Mesendoderm (in vitro differentiated cells): ENCODE data around the gene CNTN5.

Experiments used
- DNase-seq: peaks from one replicate; pipeline ENCODE4 v3.0.0; 2013
- H2AK5ac ChIP-seq: 2 replicates; pipeline ENCODE4 v1.6.1; 2013; ENCODE audit warnings: low read length, inconsistent platforms
- H2BK120ac ChIP-seq: 2 replicates; pipeline ENCODE4 v1.6.1; 2013; ENCODE audit warnings: low read depth, mild to moderate bottlenecking, low read length, moderate library complexity, mixed read lengths
- H2BK15ac ChIP-seq: replicated peaks from 2 replicates; pipeline ENCODE4 v1.6.1; 2013; ENCODE audit warnings: low read depth, mild to moderate bottlenecking, moderate library complexity
- H2BK5ac ChIP-seq: 2 replicates; pipeline ENCODE4 v1.6.1; 2013; ENCODE audit warnings: low read length, inconsistent platforms
- H3K18ac ChIP-seq: 2 replicates; pipeline ENCODE4 v1.6.1; 2013; ENCODE audit warnings: mild to moderate bottlenecking, low read length, mixed read lengths
- H3K23ac ChIP-seq: one replicate; pipeline ENCODE4 v1.6.1; 2013; ENCODE audit warnings: low read length
- H3K27ac ChIP-seq: 2 replicates; pipeline ENCODE4 v1.5.1; 2013; ENCODE audit warnings: low read depth, mild to moderate bottlenecking, inconsistent platforms, low read length, moderate library complexity
- H3K27me3 ChIP-seq: 2 replicates; pipeline ENCODE4 v1.6.1; 2013; ENCODE audit warnings: low read length, control low read depth, mild to moderate bottlenecking, inconsistent platforms; ENCODE audit not compliant: insufficient read depth, poor library complexity
- H3K36me3 ChIP-seq: 2 replicates; pipeline ENCODE4 v1.6.1; 2013; ENCODE audit warnings: low read length, inconsistent platforms; ENCODE audit not compliant: control insufficient read depth, insufficient read depth
- H3K4ac ChIP-seq: one replicate; pipeline ENCODE4 v1.6.1; 2013; ENCODE audit warnings: low read depth, mild to moderate bottlenecking, low read length, moderate library complexity
- H3K4me1 ChIP-seq: 2 replicates; pipeline ENCODE4 v1.6.1; 2013; ENCODE audit warnings: low read depth, low read length, inconsistent platforms; ENCODE audit not compliant: control insufficient read depth
- H3K4me2 ChIP-seq: 2 replicates; pipeline ENCODE4 v1.6.1; 2013; ENCODE audit warnings: low read length
- H3K4me3 ChIP-seq: 2 replicates; pipeline ENCODE4 v1.5.1; 2013; ENCODE audit warnings: mild to moderate bottlenecking, low read length
- H3K56ac ChIP-seq: one replicate; pipeline ENCODE4 v1.6.1; 2013; ENCODE audit warnings: low read length
- H3K79me1 ChIP-seq: 2 replicates; pipeline ENCODE4 v1.6.1; 2013; ENCODE audit warnings: low read length, inconsistent platforms
- H3K79me2 ChIP-seq: 2 replicates; pipeline ENCODE4 v1.6.1; 2013; ENCODE audit warnings: mild to moderate bottlenecking, low read length; ENCODE audit not compliant: control insufficient read depth, insufficient read depth
- H3K9ac ChIP-seq: 2 replicates; pipeline ENCODE4 v1.6.1; 2013; ENCODE audit warnings: low read length, inconsistent platforms
- H4K5ac ChIP-seq: one replicate; pipeline ENCODE4 v1.6.1; 2013; ENCODE audit warnings: low read length
- H4K8ac ChIP-seq: one replicate; pipeline ENCODE4 v1.6.1; 2013; ENCODE audit warnings: low read depth, mild to moderate bottlenecking, control low read depth, low read length, moderate library complexity
- WGBS: extraction: QIAGEN DNeasy Blood & Tissue Kit; methylation state at CpG from one replicate; pipeline ENCODE4 v1.1.7; 2013; ENCODE audit warnings: low lambda C conversion rate, missing lambda C conversion rate; ENCODE audit not compliant: insufficient coverage; ENCODE audit errors: extremely low coverage; 5-methylcytosine and 5-hydroxymethylcytosine counted together

The CNTN5 gene

DNA sequence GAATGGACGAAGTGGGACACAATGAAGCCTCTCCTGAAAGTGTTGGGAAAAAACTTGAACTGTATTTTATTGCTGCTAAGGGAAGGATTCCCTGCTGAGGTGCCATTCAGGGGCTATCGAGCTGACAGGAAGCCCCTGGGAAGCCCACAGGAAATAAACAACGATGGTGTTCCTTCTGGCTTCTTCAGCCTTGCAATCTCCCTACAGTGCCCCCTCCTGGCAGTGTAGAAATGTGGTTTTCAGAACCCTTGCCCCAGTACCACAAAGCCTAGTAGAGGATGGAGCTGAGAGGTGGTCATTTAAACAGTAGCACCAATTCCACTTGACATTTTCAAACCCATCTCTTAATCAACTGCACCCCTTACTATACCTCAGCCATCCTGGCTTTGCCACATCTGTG lies 989.6 kb downstream of the CNTN5 start:
- Histone ChIP-seq H3K27me3 (no peaks in the 10 kb centered on the region), H2BK5ac (no peak overlapping the region), H3K4ac (no peak overlapping the region), H3K79me2 (no peaks in the 10 kb centered on the region), H2AK5ac (no peak overlapping the region), H3K9ac (no peak overlapping the region), H3K4me1 (no peaks in the 10 kb centered on the region), H2BK15ac (no peak overlapping the region), H2BK120ac (no peak overlapping the region), H4K8ac (no peak overlapping the region), H3K18ac (no peak overlapping the region), H3K27ac (no peak overlapping the region), H3K36me3 (no peaks in the 10 kb centered on the region), H4K5ac (no peak overlapping the region), H3K4me3 (no peak overlapping the region), H3K4me2 (no peak overlapping the region), H3K79me1 (no peaks in the 10 kb centered on the region), H3K23ac (no peak overlapping the region), H3K56ac (no peak overlapping the region)
- peak; percentile 53 for DNase-seq
- WGBS: no CpG with 5 or more reads among the region's 3 CpGs

DNA sequence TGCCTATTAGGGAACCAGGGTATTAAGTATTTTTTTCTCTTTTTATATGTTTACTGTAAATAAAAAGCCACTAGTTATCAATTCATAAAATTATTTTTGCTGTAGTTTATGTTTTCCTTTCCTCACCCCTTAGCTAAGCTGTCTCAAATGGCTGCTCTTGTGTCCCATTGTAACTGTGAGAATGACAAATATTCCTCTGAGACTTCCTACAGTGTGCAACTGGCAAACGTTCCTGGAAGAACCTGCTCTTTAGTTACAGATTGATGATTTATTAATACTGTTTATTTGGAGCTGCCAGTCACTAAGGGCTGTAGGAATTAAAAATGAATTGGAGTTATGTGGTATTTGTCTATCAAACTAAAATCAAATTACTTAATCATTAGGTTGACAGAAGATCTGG lies 990.9 kb downstream of the CNTN5 start:
- WGBS: no CpG with 5 or more reads among the region's 1 CpG
- Histone ChIP-seq H2AK5ac (no peak overlapping the region), H3K56ac (no peak overlapping the region), H4K8ac (no peak overlapping the region), H3K79me2 (no peaks in the 10 kb centered on the region), H3K79me1 (no peaks in the 10 kb centered on the region), H3K4me2 (no peak overlapping the region), H3K18ac (no peak overlapping the region), H3K9ac (no peak overlapping the region), H3K4me1 (no peaks in the 10 kb centered on the region), H3K27me3 (no peaks in the 10 kb centered on the region), H2BK15ac (no peak overlapping the region), H3K4ac (no peak overlapping the region), H4K5ac (no peak overlapping the region), H3K23ac (no peak overlapping the region), H2BK120ac (no peak overlapping the region), H3K36me3 (no peaks in the 10 kb centered on the region), H2BK5ac (no peak overlapping the region), H3K4me3 (no peak overlapping the region), H3K27ac (no peak overlapping the region)
- DNase-seq: no peak

DNA sequence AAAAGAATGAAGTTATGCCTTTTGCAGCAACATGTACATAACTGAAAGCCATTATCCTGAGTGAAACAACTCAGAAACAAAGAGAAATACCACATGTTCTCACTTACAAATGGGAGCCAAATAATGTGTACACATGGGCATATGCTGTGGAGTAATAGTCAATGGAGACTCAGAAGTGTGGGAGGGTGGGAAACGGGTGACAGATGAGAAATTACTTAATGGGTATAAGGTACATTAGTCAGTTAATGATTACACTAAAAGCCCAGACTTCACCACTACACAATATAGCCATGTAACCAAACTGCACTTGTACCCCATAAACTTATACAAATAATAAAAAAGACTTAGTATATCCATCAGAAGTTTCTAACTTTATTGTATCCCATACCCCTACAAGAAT lies 992.3 kb downstream of the CNTN5 start:
- H2BK5ac ChIP-seq: no peak overlapping the region
- no peak overlapping the region for H3K4ac ChIP-seq
- H3K4me2 ChIP-seq: no peak overlapping the region
- no peak overlapping the region for H3K4me3 ChIP-seq
- no peak overlapping the region for H2BK15ac ChIP-seq
- H3K79me2 ChIP-seq: no peaks in the 10 kb centered on the region
- H3K27me3 ChIP-seq: no peaks in the 10 kb centered on the region
- H3K36me3 ChIP-seq: no peaks in the 10 kb centered on the region
- no peak overlapping the region for H2AK5ac ChIP-seq
- no CpG with 5 or more reads among the region's 1 CpG for WGBS
- DNase-seq: no peak
- no peaks in the 10 kb centered on the region for H3K79me1 ChIP-seq
- H3K9ac ChIP-seq: no peak overlapping the region
- no peak overlapping the region for H4K5ac ChIP-seq
- H3K4me1 ChIP-seq: no peaks in the 10 kb centered on the region
- H2BK120ac ChIP-seq: no peak overlapping the region
- H3K23ac ChIP-seq: no peak overlapping the region
- no peak overlapping the region for H3K56ac ChIP-seq
- H4K8ac ChIP-seq: no peak overlapping the region
- H3K18ac ChIP-seq: no peak overlapping the region
- no peak overlapping the region for H3K27ac ChIP-seq

DNA sequence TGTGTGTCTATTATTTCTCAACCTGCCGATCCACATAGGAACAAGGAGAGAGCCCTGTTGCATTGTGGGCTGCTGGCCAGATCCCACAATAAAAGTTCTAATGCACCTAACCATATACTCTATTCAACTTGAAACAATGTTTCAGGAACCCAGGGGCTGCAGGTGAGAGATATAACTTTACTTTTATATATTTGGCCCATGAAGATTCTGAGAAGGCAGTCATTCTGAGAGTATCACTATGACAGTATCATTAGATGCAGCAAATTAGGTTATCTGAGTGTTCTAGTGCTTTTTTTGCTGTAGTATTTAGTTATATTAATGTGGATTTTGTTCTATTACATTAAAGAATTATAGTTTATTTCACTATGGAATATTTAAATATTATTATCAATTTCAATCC lies 1011.2 kb downstream of the CNTN5 start:
- H2BK120ac ChIP-seq: no peak overlapping the region
- H3K36me3 ChIP-seq: no peaks in the 10 kb centered on the region
- H3K4me1 ChIP-seq: no peaks in the 10 kb centered on the region
- no peak overlapping the region for H3K4ac ChIP-seq
- H3K79me2 ChIP-seq: no peaks in the 10 kb centered on the region
- H3K9ac ChIP-seq: no peak overlapping the region
- WGBS: no CpG with 5 or more reads among the region's 1 CpG
- no peaks in the 10 kb centered on the region for H3K79me1 ChIP-seq
- no peak overlapping the region for H3K23ac ChIP-seq
- no peak overlapping the region for H3K4me3 ChIP-seq
- no peak overlapping the region for H2AK5ac ChIP-seq
- H3K27me3 ChIP-seq: no peaks in the 10 kb centered on the region
- no peak overlapping the region for H2BK15ac ChIP-seq
- no peak overlapping the region for H4K8ac ChIP-seq
- H3K56ac ChIP-seq: no peak overlapping the region
- H3K18ac ChIP-seq: no peak overlapping the region
- no peak for DNase-seq
- H3K4me2 ChIP-seq: no peak overlapping the region
- no peak overlapping the region for H4K5ac ChIP-seq
- H2BK5ac ChIP-seq: no peak overlapping the region
- H3K27ac ChIP-seq: no peak overlapping the region

DNA sequence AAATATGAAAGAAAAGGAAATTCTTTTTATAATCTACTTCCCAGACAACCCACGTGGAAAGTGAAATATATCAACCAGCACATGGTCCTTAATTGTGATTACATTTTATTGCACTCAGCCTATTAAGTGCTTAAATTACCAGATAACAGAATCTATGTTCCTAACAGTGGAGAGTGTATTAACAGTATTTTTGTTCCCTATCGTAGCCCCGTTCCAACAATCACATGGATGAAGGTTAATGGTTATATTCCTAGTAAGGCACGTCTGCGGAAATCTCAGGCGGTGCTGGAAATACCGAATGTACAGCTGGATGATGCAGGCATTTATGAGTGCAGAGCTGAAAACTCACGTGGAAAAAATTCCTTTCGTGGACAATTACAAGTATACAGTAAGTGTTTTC lies 1040.3 kb downstream of the CNTN5 start:
- no peak overlapping the region for H2AK5ac ChIP-seq
- no peak overlapping the region for H2BK15ac ChIP-seq
- no peak overlapping the region for H2BK5ac ChIP-seq
- H3K4me1 ChIP-seq: no peaks in the 10 kb centered on the region
- no peak overlapping the region for H3K9ac ChIP-seq
- WGBS: no CpG with 5 or more reads among the region's 9 CpGs
- no peaks in the 10 kb centered on the region for H3K36me3 ChIP-seq
- H3K23ac ChIP-seq: no peak overlapping the region
- no peak for DNase-seq
- H3K56ac ChIP-seq: no peak overlapping the region
- no peaks in the 10 kb centered on the region for H3K27me3 ChIP-seq
- H4K5ac ChIP-seq: no peak overlapping the region
- no peak overlapping the region for H3K4me3 ChIP-seq
- H3K79me2 ChIP-seq: no peaks in the 10 kb centered on the region
- no peak overlapping the region for H3K27ac ChIP-seq
- H4K8ac ChIP-seq: no peak overlapping the region
- H3K18ac ChIP-seq: no peak overlapping the region
- H3K4ac ChIP-seq: no peak overlapping the region
- no peak overlapping the region for H3K4me2 ChIP-seq
- no peak overlapping the region for H2BK120ac ChIP-seq
- no peaks in the 10 kb centered on the region for H3K79me1 ChIP-seq

DNA sequence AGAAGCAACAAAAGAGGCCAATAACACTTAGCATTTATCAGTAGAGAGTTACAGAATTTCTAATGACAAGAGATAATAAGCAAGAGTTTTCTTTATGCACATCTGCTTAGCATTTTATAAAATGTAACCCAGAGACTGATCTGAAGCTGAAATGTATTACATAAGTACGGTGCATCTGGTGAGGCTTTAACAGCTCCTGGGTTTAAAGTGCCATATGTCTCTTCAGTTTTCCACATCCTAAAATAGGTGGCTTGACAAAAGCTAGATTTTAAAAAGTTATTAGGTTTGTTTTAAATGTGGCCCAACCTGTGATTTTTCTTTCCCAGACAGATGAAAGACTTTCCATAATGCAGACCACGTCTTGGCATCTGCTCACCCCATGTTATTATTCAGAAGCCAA lies 1045.7 kb downstream of the CNTN5 start:
- Histone ChIP-seq H4K5ac (no peak overlapping the region), H4K8ac (no peak overlapping the region), H3K23ac (no peak overlapping the region), H3K79me2 (no peaks in the 10 kb centered on the region), H3K4me1 (no peaks in the 10 kb centered on the region), H3K36me3 (no peaks in the 10 kb centered on the region), H3K18ac (no peak overlapping the region), H2AK5ac (no peak overlapping the region), H3K4me2 (no peak overlapping the region), H3K27ac (no peak overlapping the region), H3K79me1 (no peaks in the 10 kb centered on the region), H3K4ac (no peak overlapping the region), H3K9ac (no peak overlapping the region), H2BK15ac (no peak overlapping the region), H2BK120ac (no peak overlapping the region), H3K27me3 (no peaks in the 10 kb centered on the region), H3K4me3 (no peak overlapping the region), H3K56ac (no peak overlapping the region), H2BK5ac (no peak overlapping the region)
- WGBS: no CpG with 5 or more reads among the region's 2 CpGs
- no peak for DNase-seq
